Upper lobe of left lung (tissue), 6 donors: Measurements from ENCODE around the gene KAT6B. TPM values are rescaled to one million over a fixed set of nuclear protein-coding genes. Genes with fewer than 3 reads are reported as not detected.

Experiments
- ATAC-seq, 2 donors: fragments of 200-7000 bp; cut with Tn5 transposase; one replicate each; pipeline ENCODE4 v1.9.1; 2022; ENCODE audit warnings: mild to moderate bottlenecking in 2 of 2, moderate library complexity in 2 of 2; ENCODE audit not compliant: low FRiP score in 2 of 2
- DNase-seq, 2 donors: peaks; one replicate each; pipeline ENCODE4 v3.0.0-alpha.2; 2019 to 2020
- H3K27ac ChIP-seq, 4 donors: fragments of 200-600 bp; sonication (generic); one replicate each; pipeline ENCODE4 v1.5.1; 2016 to 2019
- H3K27me3 ChIP-seq, 4 donors: fragments of 200-600 bp; sonication (generic); one replicate each; pipeline ENCODE4 v1.5.1; 2017 to 2019
- H3K36me3 ChIP-seq, 4 donors: fragments of 200-600 bp; sonication (generic); one replicate each; pipeline ENCODE4 v1.5.1; 2016 to 2019
- H3K4me1 ChIP-seq, 4 donors: fragments of 200-600 bp; sonication (generic); one replicate each; pipeline ENCODE4 v1.5.1; 2018 to 2019
- H3K4me3 ChIP-seq, 4 donors: fragments of 200-600 bp; sonication (generic); one replicate each; pipeline ENCODE4 v1.5.1; 2017 to 2019; ENCODE audit warnings: mild to moderate bottlenecking in 2 of 4, moderate library complexity in 1 of 4
- H3K9me3 ChIP-seq, 4 donors: fragments of 200-600 bp; sonication (generic); one replicate each; pipeline ENCODE4 v1.5.1; 2018 to 2019
- EP300 ChIP-seq, 4 donors: sonication (generic); formaldehyde crosslinking; IDR thresholded peaks; one replicate each; pipeline ENCODE4 v1.5.1; 2017; ENCODE audit warnings: antibody characterized with exemption in 4 of 4, control low read depth in 2 of 4
- POLR2A ChIP-seq, 4 donors: fragments of 450-650 bp; IDR thresholded peaks; one replicate each; pipeline ENCODE4 v1.5.1; 2016 to 2017; ENCODE audit warnings: antibody characterized with exemption in 4 of 4, mild to moderate bottlenecking in 2 of 4
- POLR2AphosphoS5 ChIP-seq, 2 donors: sonication (generic); formaldehyde crosslinking; IDR thresholded peaks; one replicate each; pipeline ENCODE4 v1.5.1; 2017; ENCODE audit warnings: antibody characterized with exemption in 2 of 2
- WGBS, 2 donors: methylation state at CpG; one replicate each; pipeline ENCODE4 v1.1.5; 2017 to 2018; 5-methylcytosine and 5-hydroxymethylcytosine counted together
- total RNA-seq, 6 donors: library from RNA; depleted of rRNA in 4 of 6; stranded (reverse); fragments of >200 nt in 4 of 6; gene quantifications; one replicate each; pipeline versions ENCODE4 v1.1.0 to v1.2.1, GENCODE V29; 2016 to 2021
- TF ChIP-seq, protein P1 (sequence below), 6 experiments: fragments of 450-650 bp in 4 of 6; fragments of 200-600 bp in 2 of 6; sonication (generic) in 2 of 6; IDR thresholded peaks; one replicate each; pipeline ENCODE4 v1.5.1; 2016 to 2019; ENCODE audit warnings: antibody characterized with exemption in 6 of 6
- donor health status: DM: no; HTN: no; CAD: no; lungs with moderate emphysema.
- donor health status: DM: no; HTN: yes; CAD: no; lungs with severe emphysema.

Gene KAT6B
- total RNA-seq, 6 donors from 2014 or later: 35.2 to 78.4 (median 38.0) TPM

DNA sequence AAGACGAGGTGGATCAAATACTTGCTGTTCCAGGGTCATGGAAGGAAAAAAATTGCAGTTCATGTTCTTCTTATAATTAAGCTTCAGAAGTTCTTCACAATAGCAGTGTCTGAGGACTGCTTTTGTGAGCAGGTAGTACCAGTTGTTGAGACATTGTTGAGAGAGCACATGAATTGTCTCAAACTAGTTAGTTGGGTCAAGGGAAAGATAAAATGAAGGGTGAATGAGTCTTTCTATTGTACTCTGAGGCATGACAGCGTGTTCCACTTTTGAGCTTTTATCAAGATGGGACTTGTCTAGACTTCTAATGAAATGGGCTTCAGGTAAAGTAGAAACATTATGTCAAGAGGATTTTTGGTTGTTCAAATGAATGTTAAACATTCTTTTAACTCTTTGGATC is 26.0 kb downstream of the KAT6B start:
- Histone ChIP-seq H3K9me3 (no peaks in the 10 kb centered on the region), H3K27ac (no peak overlapping the region), H3K36me3 (no peaks in the 10 kb centered on the region), H3K27me3 (no peaks in the 10 kb centered on the region), H3K4me3 (no peak overlapping the region), H3K4me1 (peaks cover 31 to 37% (median 34%) of the 10 kb centered on the region in 4 donors)
- ATAC-seq (no peak), DNase-seq (no peak)
- TF ChIP-seq, protein P1, sequence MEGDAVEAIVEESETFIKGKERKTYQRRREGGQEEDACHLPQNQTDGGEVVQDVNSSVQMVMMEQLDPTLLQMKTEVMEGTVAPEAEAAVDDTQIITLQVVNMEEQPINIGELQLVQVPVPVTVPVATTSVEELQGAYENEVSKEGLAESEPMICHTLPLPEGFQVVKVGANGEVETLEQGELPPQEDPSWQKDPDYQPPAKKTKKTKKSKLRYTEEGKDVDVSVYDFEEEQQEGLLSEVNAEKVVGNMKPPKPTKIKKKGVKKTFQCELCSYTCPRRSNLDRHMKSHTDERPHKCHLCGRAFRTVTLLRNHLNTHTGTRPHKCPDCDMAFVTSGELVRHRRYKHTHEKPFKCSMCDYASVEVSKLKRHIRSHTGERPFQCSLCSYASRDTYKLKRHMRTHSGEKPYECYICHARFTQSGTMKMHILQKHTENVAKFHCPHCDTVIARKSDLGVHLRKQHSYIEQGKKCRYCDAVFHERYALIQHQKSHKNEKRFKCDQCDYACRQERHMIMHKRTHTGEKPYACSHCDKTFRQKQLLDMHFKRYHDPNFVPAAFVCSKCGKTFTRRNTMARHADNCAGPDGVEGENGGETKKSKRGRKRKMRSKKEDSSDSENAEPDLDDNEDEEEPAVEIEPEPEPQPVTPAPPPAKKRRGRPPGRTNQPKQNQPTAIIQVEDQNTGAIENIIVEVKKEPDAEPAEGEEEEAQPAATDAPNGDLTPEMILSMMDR (IDR thresholded peaks at IDR 0.05): no peak
- TF ChIP-seq POLR2A (IDR thresholded peaks at IDR 0.05) (no peak), POLR2AphosphoS5 (IDR thresholded peaks at IDR 0.05) (no peak), EP300 (IDR thresholded peaks at IDR 0.05) (no peak)
- WGBS, 2 donors: 75 to 79% methylated on average over 2 of the region's 2 CpGs

DNA sequence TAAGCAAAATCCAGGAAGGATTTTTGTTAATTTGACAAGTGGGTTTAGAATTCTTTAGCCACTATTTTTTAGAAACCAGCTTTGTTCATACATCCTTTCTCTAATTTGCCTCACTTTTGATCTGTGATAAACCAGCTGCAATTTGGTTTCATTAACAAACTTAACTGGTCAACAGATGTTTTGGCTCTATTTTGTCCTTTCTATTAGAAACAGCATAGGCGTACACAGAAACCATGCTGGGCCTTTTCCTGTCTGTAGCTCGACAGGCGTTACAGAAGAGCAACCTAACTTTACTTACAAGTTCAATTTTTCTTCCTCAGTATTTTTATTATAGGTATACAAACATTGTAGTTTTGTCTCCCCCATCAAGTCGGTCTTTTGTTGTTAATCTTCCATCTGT is 28.2 kb downstream of the KAT6B start:
- no peaks in the 10 kb centered on the region for H3K36me3 ChIP-seq
- ATAC-seq: no peak
- no peaks in the 10 kb centered on the region for H3K27me3 ChIP-seq
- H3K9me3 ChIP-seq: no peaks in the 10 kb centered on the region
- H3K27ac ChIP-seq: peak overlapping the region in 1 of 4 donors; percentile 48
- 52 to 54% methylated on average over 4 of the region's 4 CpGs for WGBS, 2 donors
- H3K4me1 ChIP-seq: peaks cover 31 to 37% (median 34%) of the 10 kb centered on the region in 4 donors
- TF ChIP-seq, protein P1 (IDR thresholded peaks at IDR 0.05): no peak
- TF ChIP-seq POLR2AphosphoS5 (IDR thresholded peaks at IDR 0.05) (no peak), POLR2A (IDR thresholded peaks at IDR 0.05) (no peak), EP300 (IDR thresholded peaks at IDR 0.05) (no peak)
- no peak overlapping the region for H3K4me3 ChIP-seq
- no peak for DNase-seq

DNA sequence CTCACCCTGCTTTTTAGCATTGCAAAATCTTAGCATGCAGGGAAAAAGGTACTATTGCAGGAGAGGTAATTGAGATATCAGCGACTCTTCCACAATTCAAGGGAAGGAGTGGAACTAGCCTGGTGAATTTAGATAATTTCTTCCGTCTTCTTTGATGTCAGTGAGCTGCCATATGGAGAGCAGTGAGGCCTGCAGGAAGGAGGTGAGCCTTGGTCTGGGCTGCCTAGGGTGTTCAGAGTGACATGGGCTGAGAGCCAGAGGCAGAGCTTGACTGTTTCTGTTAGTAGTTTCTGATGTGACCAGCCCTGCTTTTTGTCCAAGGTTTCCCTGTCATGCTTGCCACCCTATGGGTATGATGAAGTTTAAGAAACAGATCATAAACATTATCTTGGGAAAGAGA is 28.6 kb downstream of the KAT6B start:
- TF ChIP-seq POLR2A (IDR thresholded peaks at IDR 0.05) (no peak), EP300 (IDR thresholded peaks at IDR 0.05) (no peak), POLR2AphosphoS5 (IDR thresholded peaks at IDR 0.05) (no peak)
- TF ChIP-seq, protein P1 (IDR thresholded peaks at IDR 0.05): no peak
- H3K4me1 ChIP-seq: peaks cover 31 to 41% (median 36%) of the 10 kb centered on the region in 4 donors
- DNase-seq: no peak
- H3K27ac ChIP-seq: peak overlapping the region in 1 of 4 donors; percentile 48
- H3K36me3 ChIP-seq: no peaks in the 10 kb centered on the region
- ATAC-seq: peak in 1 of 2 donors; percentile 31
- no peak overlapping the region for H3K4me3 ChIP-seq
- H3K9me3 ChIP-seq: no peaks in the 10 kb centered on the region
- H3K27me3 ChIP-seq: no peaks in the 10 kb centered on the region
- 29 to 37% methylated on average over 2 of the region's 2 CpGs for whole genome bisulfite sequencing, 2 donors

DNA sequence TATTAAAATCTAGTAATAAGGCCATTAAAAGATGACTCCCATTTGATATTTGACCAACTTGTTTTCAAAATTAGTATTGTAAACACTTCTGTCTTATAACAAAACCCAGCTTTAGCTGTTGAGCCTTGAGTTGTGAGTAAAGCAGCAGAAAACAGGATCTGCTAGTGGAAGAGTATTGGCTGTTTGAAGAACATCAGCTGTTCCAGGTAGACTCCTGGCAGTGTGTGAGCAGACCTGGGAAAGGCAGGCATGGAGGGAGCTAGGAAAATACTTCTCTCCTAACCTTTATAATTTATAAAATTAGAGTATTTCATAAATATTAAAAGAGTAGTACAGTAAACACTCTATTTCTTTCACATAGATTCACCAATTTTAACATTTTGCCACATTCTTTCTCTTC is 29.0 kb downstream of the KAT6B start:
- DNase-seq: no peak
- Histone ChIP-seq H3K27ac (peak overlapping the region in 1 of 4 donors; percentile 48), H3K9me3 (no peaks in the 10 kb centered on the region), H3K36me3 (no peaks in the 10 kb centered on the region), H3K27me3 (no peaks in the 10 kb centered on the region), H3K4me1 (peaks cover 31 to 44% (median 36%) of the 10 kb centered on the region in 4 donors), H3K4me3 (no peak overlapping the region)
- TF ChIP-seq POLR2AphosphoS5 (IDR thresholded peaks at IDR 0.05) (no peak), POLR2A (IDR thresholded peaks at IDR 0.05) (no peak), EP300 (IDR thresholded peaks at IDR 0.05) (no peak)
- TF ChIP-seq, protein P1 (IDR thresholded peaks at IDR 0.05): no peak
- ATAC-seq: no peak

DNA sequence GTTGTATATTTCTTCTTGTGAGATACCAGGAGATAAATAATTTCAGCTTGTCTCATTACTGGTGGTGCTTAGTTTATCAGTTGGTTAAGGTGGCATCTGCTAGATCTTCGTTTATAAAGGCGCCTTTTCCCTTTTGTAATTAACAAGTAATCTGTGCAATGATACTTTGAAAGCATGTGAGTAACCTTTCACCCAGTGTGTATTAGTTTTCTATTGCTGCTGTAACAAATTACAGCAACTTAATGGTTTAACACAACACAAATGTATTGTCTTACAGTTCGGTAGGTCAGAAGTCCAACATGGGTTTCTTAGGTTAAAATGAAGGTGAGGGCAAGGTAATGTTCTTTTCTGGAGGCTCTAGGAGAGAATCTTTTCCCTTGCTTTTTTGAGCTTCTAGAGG is 30.5 kb downstream of the KAT6B start:
- H3K4me1 ChIP-seq: peaks cover 24 to 42% (median 31%) of the 10 kb centered on the region in 4 donors
- H3K27me3 ChIP-seq: no peaks in the 10 kb centered on the region
- no peak for TF ChIP-seq POLR2AphosphoS5 (IDR thresholded peaks at IDR 0.05)
- TF ChIP-seq, protein P1 (IDR thresholded peaks at IDR 0.05): no peak
- no peak for TF ChIP-seq EP300 (IDR thresholded peaks at IDR 0.05)
- TF ChIP-seq POLR2A (IDR thresholded peaks at IDR 0.05): no peak
- H3K4me3 ChIP-seq: no peak overlapping the region
- H3K36me3 ChIP-seq: no peaks in the 10 kb centered on the region
- no peak for ATAC-seq
- no peaks in the 10 kb centered on the region for H3K9me3 ChIP-seq
- H3K27ac ChIP-seq: no peak overlapping the region
- DNase-seq: no peak
- WGBS, 2 donors: 95 to 99% methylated on average over 3 of the region's 3 CpGs
